ENCODE data around the gene R3HDM2. TPM values are rescaled to one million over a fixed set of nuclear protein-coding genes. Genes with fewer than 3 reads are reported as not detected.
"Not testable (repeated sequence)": the region's sequence is repeated elsewhere in the genome, so short reads cannot be mapped to it uniquely, and the experiment has no call there.

Gene R3HDM2
- total RNA-seq, 1 experiment from 2014 or later: 34.7 TPM

- TF ChIP-seq, protein P1, sequence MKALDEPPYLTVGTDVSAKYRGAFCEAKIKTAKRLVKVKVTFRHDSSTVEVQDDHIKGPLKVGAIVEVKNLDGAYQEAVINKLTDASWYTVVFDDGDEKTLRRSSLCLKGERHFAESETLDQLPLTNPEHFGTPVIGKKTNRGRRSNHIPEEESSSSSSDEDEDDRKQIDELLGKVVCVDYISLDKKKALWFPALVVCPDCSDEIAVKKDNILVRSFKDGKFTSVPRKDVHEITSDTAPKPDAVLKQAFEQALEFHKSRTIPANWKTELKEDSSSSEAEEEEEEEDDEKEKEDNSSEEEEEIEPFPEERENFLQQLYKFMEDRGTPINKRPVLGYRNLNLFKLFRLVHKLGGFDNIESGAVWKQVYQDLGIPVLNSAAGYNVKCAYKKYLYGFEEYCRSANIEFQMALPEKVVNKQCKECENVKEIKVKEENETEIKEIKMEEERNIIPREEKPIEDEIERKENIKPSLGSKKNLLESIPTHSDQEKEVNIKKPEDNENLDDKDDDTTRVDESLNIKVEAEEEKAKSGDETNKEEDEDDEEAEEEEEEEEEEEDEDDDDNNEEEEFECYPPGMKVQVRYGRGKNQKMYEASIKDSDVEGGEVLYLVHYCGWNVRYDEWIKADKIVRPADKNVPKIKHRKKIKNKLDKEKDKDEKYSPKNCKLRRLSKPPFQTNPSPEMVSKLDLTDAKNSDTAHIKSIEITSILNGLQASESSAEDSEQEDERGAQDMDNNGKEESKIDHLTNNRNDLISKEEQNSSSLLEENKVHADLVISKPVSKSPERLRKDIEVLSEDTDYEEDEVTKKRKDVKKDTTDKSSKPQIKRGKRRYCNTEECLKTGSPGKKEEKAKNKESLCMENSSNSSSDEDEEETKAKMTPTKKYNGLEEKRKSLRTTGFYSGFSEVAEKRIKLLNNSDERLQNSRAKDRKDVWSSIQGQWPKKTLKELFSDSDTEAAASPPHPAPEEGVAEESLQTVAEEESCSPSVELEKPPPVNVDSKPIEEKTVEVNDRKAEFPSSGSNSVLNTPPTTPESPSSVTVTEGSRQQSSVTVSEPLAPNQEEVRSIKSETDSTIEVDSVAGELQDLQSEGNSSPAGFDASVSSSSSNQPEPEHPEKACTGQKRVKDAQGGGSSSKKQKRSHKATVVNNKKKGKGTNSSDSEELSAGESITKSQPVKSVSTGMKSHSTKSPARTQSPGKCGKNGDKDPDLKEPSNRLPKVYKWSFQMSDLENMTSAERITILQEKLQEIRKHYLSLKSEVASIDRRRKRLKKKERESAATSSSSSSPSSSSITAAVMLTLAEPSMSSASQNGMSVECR (CRISPR knock-in tag; IDR thresholded peaks at IDR 0.05; ENCODE audit: borderline replicate concordance): no peak
These were observed 64.5 kb downstream of the R3HDM2 start (continued) for GRCh38 chr12:57366315-57366714.

GRCh38 chr12:57364156-57364555 is 66.7 kb downstream of the R3HDM2 start:
- H3K9me3 Mint-ChIP-seq: peaks cover 17% of the 10 kb centered on the region
- DNase-seq (ENCODE audit: low spot score); CTCF ChIA-PET; H3K27ac Mint-ChIP-seq; H3K4me1 Mint-ChIP-seq; ATAC-seq; H3K4me3 Mint-ChIP-seq; H3K27me3 Mint-ChIP-seq (ENCODE audit: low read depth); POLR2A ChIA-PET: not testable (repeated sequence)
- peaks cover 17% of the 10 kb centered on the region for H3K36me3 Mint-ChIP-seq

DNA sequence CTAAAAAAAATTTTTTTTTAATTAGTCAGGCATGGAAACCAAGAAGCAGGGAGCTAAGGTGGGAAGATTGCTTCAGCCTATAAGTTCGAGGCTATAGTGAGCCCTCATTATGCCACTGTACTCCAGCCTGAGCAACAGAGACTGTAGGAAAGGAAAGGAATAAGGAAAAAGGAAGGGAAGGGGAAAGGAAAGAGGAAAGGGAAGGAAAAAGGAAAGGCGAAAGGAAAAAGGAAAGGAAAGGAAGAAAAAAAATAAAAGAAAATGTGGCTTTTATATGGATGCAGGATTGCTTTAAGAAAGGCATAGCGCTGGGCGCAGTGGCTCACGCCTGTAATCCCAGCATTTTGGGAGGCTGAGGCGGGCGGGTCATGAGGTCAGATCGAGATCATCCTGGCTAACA is 70.4 kb downstream of the R3HDM2 start:
- Mint-ChIP-seq H3K36me3 (no peaks in the 10 kb centered on the region), H3K27me3 (ENCODE audit: low read depth) (no peaks in the 10 kb centered on the region), H3K27ac (peak overlapping the region; percentile 68; the same call in 1 of the 2 replicates), H3K4me3 (no peak overlapping the region), H3K4me1 (no peaks in the 10 kb centered on the region), H3K9me3 (no peaks in the 10 kb centered on the region)
- ATAC-seq (no peak), DNase-seq (ENCODE audit: low spot score) (no peak)
- TF ChIP-seq CREB1 (CRISPR knock-in tag; IDR thresholded peaks at IDR 0.05) (no peak), NFE2L1 (CRISPR knock-in tag; IDR thresholded peaks at IDR 0.05) (no peak), ZNF138 (CRISPR knock-in tag; conservative IDR thresholded peaks at IDR 0.05) (no peak), MXD4 (CRISPR knock-in tag; IDR thresholded peaks at IDR 0.05; ENCODE audit: borderline replicate concordance) (no peak), ZNF416 (CRISPR knock-in tag; IDR thresholded peaks at IDR 0.05) (no peak), ZNF121 (CRISPR knock-in tag; IDR thresholded peaks at IDR 0.05) (no peak)
- TF ChIP-seq, protein P2, sequence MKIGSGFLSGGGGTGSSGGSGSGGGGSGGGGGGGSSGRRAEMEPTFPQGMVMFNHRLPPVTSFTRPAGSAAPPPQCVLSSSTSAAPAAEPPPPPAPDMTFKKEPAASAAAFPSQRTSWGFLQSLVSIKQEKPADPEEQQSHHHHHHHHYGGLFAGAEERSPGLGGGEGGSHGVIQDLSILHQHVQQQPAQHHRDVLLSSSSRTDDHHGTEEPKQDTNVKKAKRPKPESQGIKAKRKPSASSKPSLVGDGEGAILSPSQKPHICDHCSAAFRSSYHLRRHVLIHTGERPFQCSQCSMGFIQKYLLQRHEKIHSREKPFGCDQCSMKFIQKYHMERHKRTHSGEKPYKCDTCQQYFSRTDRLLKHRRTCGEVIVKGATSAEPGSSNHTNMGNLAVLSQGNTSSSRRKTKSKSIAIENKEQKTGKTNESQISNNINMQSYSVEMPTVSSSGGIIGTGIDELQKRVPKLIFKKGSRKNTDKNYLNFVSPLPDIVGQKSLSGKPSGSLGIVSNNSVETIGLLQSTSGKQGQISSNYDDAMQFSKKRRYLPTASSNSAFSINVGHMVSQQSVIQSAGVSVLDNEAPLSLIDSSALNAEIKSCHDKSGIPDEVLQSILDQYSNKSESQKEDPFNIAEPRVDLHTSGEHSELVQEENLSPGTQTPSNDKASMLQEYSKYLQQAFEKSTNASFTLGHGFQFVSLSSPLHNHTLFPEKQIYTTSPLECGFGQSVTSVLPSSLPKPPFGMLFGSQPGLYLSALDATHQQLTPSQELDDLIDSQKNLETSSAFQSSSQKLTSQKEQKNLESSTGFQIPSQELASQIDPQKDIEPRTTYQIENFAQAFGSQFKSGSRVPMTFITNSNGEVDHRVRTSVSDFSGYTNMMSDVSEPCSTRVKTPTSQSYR (CRISPR knock-in tag; IDR thresholded peaks at IDR 0.05): no peak
- POLR2A ChIA-PET: no interaction called here
- CTCF ChIA-PET: no interaction called here

DNA sequence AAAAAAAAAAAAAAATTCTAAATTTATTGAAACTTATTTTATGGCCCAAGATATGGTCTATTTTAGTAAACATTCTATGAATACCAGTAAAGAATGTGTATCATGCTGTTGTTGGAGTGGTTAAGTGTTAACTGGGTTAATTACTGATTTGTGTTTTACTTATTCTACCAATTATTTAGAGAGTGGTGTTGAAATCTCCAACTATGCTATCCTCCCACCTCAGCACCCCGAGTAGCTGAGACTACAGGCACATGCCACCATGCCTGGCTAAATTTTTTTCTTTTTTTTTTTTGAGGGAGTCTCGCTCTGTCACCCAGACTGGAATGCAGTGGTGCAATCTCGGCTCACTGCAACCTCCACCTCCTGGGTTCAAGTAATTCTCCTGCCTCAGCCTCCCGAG is 72.2 kb downstream of the R3HDM2 start:
- ChIA-PET POLR2A (no interaction called here), CTCF (no interaction called here)
- Mint-ChIP-seq H3K9me3 (no peaks in the 10 kb centered on the region), H3K27ac (no peak overlapping the region), H3K4me3 (no peak overlapping the region), H3K27me3 (ENCODE audit: low read depth) (no peaks in the 10 kb centered on the region), H3K4me1 (no peaks in the 10 kb centered on the region), H3K36me3 (no peaks in the 10 kb centered on the region)
- no peak for ATAC-seq
- DNase-seq (ENCODE audit: low spot score): no peak
- TF ChIP-seq, protein P1 (CRISPR knock-in tag; IDR thresholded peaks at IDR 0.05; ENCODE audit: borderline replicate concordance): no peak
- no peak for TF ChIP-seq CTCF (IDR thresholded peaks at IDR 0.05)
- no peak for TF ChIP-seq ZNF423 (CRISPR knock-in tag; IDR thresholded peaks at IDR 0.05)
- no peak for TF ChIP-seq SMAD3 (CRISPR knock-in tag; IDR thresholded peaks at IDR 0.05; ENCODE audit: borderline replicate concordance)
- no peak for TF ChIP-seq CREM (CRISPR knock-in tag; IDR thresholded peaks at IDR 0.05)
- TF ChIP-seq PRDM15 (CRISPR knock-in tag; IDR thresholded peaks at IDR 0.05): no peak
- TF ChIP-seq ATF1 (CRISPR knock-in tag; IDR thresholded peaks at IDR 0.05): no peak

All from WTC11 (cell line).